ENCODE data around the gene SGK1.

The SGK1 gene

DNA sequence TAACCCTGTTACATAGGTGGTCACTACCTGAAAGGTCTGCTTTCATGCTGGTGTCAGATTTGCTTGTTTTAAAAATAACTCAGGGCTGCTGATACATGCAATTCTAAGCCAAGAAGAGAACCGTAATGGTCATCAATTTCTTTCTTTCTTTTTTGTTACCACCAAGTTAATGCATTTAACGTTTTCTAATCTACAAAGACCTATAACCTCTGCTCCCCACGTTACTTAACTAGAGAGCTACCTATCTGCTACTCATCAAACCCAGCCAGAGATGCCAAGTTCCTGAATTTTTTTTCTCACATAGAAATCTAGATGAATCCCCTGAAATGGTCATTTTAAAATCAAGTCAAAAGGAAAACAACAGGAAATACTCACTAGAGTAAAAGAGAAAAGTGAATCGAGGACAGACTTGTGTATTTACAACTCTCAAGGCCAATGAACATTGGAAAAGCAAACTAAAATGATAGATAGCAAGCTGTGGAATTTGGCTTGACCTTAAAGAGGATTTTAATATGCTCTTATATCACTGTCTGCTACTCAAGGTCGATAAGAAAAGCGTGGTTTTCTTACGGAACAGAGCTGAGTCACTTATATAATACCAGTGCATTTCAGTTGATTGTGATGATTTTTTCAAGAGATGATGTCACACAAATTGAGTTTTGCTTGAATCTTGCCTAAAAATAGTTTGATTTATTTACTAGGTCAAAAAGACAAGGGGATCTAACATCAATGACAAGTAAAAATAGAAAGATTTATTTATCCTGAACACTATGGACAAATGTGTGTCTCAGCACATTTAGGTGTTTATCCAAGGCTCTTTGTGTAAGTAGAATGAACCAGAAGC, 67.9 kb downstream of the SGK1 start:
- CTCF ChIA-PET = interaction anchor here (0.5 kb wide), 1 partner anchor 405 kb away, joined by 3 read pairs; no protein-coding TSS in a partner anchor
- TF ChIP-seq FOXK2 (IDR thresholded peaks at IDR 0.05) = no peak
- TF ChIP-seq L3MBTL2 (conservative IDR thresholded peaks at IDR 0.05) = no peak
- TF ChIP-seq SP1 (IDR thresholded peaks at IDR 0.05) = no peak
- TF ChIP-seq LEF1 (IDR thresholded peaks at IDR 0.05; ENCODE audit: borderline replicate concordance) = no peak
- no peak for TF ChIP-seq NFRKB (IDR thresholded peaks at IDR 0.05)
- TF ChIP-seq, protein P1, sequence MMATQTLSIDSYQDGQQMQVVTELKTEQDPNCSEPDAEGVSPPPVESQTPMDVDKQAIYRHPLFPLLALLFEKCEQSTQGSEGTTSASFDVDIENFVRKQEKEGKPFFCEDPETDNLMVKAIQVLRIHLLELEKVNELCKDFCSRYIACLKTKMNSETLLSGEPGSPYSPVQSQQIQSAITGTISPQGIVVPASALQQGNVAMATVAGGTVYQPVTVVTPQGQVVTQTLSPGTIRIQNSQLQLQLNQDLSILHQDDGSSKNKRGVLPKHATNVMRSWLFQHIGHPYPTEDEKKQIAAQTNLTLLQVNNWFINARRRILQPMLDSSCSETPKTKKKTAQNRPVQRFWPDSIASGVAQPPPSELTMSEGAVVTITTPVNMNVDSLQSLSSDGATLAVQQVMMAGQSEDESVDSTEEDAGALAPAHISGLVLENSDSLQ (IDR thresholded peaks at IDR 0.05) = peak; percentile 52
- TF ChIP-seq SUZ12 (IDR thresholded peaks at IDR 0.05) = no peak
- TF ChIP-seq FOXA1 (IDR thresholded peaks at IDR 0.05) = no peak
- TF ChIP-seq CTBP1 (IDR thresholded peaks at IDR 0.05; ENCODE audit: borderline replicate concordance) = no peak
- DNase-seq (ENCODE audit: extremely low spot score) = no peak
- POLR2A ChIA-PET = no interaction called here

DNA sequence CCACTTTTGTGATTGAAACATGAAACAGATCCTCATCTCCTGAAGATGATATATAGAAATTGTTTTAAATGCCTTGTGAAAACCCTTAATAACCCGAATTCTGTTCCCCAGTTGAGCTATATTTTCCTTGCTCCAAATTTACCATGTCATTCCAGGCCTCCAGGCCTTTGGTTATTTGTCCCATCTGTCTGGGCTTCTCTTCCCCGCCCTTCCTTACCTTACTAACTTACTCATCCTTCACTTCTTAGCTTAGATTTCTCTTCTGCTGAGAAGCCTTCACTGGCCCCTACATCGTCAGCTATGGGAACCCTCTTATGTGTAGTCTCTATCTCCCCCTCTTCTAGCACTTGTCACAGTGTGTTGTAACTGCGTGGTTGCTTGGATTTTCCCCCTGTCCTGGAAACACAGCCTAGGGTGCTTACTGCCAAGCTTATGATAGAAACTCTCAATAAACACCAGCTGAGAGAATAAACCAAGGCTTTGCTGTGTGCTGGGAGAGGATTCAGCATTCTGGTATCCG, 68.6 kb downstream of the SGK1 start:
- TF ChIP-seq SUZ12 (IDR thresholded peaks at IDR 0.05) (no peak), SP1 (IDR thresholded peaks at IDR 0.05) (no peak)
- ChIA-PET CTCF (no interaction called here), POLR2A (no interaction called here)
- no peak for DNase-seq (ENCODE audit: extremely low spot score)

GRCh38 chr6:134247844-134248580, 69.9 kb downstream of the SGK1 start:
- DNase-seq (ENCODE audit: extremely low spot score) = no peak
- no peak for TF ChIP-seq ARNT (IDR thresholded peaks at IDR 0.05)
- TF ChIP-seq, protein P1 (IDR thresholded peaks at IDR 0.05) = no peak
- no peak for TF ChIP-seq NFRKB (IDR thresholded peaks at IDR 0.05)
- no peak for TF ChIP-seq ZNF384 (IDR thresholded peaks at IDR 0.05)
- no peak for TF ChIP-seq L3MBTL2 (conservative IDR thresholded peaks at IDR 0.05)
- TF ChIP-seq ELF4 (IDR thresholded peaks at IDR 0.05) = no peak
- TF ChIP-seq CTBP1 (IDR thresholded peaks at IDR 0.05; ENCODE audit: borderline replicate concordance) = no peak
- ChIA-PET CTCF (interaction anchor here (0.6 kb wide), 1 partner anchor 19 kb away, joined by 3 read pairs; no protein-coding TSS in a partner anchor), POLR2A (no interaction called here)

DNA sequence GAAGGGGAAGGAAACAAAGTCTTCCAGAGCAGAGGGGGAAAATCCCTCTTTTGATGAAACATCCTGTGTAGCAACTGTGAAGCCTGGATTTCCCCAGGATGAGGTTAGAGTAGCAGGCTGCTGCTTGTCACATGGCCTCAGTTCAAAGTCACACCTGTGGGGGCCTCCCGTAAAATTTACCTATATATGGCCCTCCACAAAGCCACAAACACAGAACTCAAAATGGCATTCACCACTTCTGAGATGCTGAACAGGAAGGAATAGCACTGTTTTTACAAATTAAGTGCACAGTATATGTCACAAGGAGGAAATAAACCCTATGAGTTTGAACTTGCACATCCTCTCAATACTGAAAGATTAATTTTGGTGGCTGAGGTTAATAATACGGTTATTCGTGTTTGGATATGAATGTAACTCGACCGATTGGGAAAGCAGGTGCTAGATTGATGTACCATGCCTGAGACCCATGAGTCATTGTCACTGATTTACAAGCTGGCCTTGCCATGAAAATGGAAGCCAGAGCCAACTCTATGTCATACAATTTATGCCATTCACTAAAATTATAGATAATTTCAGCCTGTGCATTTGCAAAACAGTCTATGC, 70.6 kb downstream of the SGK1 start:
- DNase-seq (ENCODE audit: extremely low spot score) = no peak
- POLR2A ChIA-PET = no interaction called here
- CTCF ChIA-PET = no interaction called here
- TF ChIP-seq, protein P1 (IDR thresholded peaks at IDR 0.05) = no peak
- no peak for TF ChIP-seq CTBP1 (IDR thresholded peaks at IDR 0.05; ENCODE audit: borderline replicate concordance)
- no peak for TF ChIP-seq HDGF (IDR thresholded peaks at IDR 0.05; ENCODE audit: borderline replicate concordance)
- no peak for TF ChIP-seq FOXM1 (IDR thresholded peaks at IDR 0.05; ENCODE audit: borderline replicate concordance)
- TF ChIP-seq ARNT (IDR thresholded peaks at IDR 0.05) = no peak
- no peak for TF ChIP-seq FOXA1 (IDR thresholded peaks at IDR 0.05)
- no peak for TF ChIP-seq FOXK2 (IDR thresholded peaks at IDR 0.05)
- TF ChIP-seq SP1 (IDR thresholded peaks at IDR 0.05) = no peak
- no peak for TF ChIP-seq L3MBTL2 (conservative IDR thresholded peaks at IDR 0.05)
- TF ChIP-seq ELF4 (IDR thresholded peaks at IDR 0.05) = no peak
- TF ChIP-seq TARDBP (IDR thresholded peaks at IDR 0.05) = no peak

GRCh38 chr6:134245706-134246105, 72.2 kb downstream of the SGK1 start:
- POLR2A ChIA-PET = no interaction called here
- no peak for TF ChIP-seq SUZ12 (IDR thresholded peaks at IDR 0.05)
- no peak for DNase-seq (ENCODE audit: extremely low spot score)
- CTCF ChIA-PET = no interaction called here

DNA sequence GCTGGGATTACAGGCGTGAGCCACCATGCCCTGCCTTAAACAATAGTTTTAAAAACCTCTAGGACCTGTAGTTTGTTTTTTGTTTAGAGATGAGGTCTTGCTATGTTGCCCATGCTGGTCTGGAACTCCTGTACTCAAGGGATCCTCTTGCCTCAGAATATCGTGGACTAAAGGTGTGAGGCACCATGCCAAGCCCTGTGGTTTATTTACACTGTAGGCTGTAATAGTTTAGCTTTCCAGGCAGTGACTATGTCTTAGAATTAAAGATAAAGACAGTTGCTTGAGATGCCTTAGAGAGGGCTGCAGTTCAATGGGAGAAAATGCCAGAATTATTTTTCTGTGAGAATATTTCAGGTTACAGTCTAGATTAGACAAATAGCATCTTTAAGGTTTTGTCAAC, 72.9 kb downstream of the SGK1 start:
- CTCF ChIA-PET = no interaction called here
- TF ChIP-seq HDGF (IDR thresholded peaks at IDR 0.05; ENCODE audit: borderline replicate concordance) (no peak), ZNF384 (IDR thresholded peaks at IDR 0.05) (no peak)

More for the DNA sequence above, 72.9 kb downstream of the SGK1 start:
- POLR2A ChIA-PET = no interaction called here
- no peak for DNase-seq (ENCODE audit: extremely low spot score)

Data from HEK293T (cell line).